NOMO-1 (cell line): ENCODE results near the gene GRIK3.
"Not testable (repeated sequence)": the region's sequence is repeated elsewhere in the genome, so short reads cannot be mapped to it uniquely, and the experiment has no call there.

ENCODE experiments used
- DNase-seq, 2 experiments: peaks; one replicate each; lab custom pipeline; 2025; ENCODE audit not compliant: unreplicated experiment in 2 of 2; lab: John Stamatoyannopoulos, UW

GRIK3 gene

DNA sequence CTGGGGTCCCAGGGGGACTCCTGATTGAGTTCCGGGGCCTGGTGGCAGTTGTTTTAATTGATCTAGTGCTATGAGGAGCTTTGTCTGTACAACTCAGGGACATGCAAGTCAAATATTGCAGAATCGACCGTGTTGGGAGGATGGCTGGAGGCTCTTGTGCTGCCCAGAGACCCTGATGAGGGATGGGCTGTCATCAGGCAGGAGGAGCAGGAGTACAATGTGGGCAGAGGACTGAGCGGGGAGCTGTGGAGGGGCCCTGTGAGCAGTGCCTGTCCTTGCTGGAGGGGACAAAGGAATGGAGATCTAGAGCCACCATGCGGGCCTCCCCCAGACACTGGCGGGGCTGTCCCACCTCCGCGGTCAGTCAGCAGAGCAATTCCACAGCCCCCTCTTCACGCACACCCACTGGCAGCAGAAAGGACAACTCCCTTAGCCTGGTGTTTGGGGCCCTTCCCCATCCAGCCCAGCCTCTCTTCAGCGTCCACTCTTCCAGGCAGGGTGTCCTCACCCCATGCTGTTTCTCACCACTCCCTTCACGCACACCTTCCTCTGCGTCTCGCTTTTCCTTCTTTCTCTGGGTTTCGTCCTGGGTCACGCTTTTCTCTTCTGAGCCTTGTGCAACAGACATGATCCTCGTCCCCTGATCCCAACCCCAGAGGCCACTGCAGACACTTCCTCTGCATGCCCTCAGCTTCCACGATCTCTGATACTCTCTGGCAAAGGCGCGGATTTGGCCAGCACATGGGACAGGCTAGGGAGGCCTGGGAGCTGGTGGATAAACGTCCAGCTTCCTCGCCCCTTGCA, 122.6 kb downstream of the GRIK3 start:
- DNase-seq, result no peak

DNA sequence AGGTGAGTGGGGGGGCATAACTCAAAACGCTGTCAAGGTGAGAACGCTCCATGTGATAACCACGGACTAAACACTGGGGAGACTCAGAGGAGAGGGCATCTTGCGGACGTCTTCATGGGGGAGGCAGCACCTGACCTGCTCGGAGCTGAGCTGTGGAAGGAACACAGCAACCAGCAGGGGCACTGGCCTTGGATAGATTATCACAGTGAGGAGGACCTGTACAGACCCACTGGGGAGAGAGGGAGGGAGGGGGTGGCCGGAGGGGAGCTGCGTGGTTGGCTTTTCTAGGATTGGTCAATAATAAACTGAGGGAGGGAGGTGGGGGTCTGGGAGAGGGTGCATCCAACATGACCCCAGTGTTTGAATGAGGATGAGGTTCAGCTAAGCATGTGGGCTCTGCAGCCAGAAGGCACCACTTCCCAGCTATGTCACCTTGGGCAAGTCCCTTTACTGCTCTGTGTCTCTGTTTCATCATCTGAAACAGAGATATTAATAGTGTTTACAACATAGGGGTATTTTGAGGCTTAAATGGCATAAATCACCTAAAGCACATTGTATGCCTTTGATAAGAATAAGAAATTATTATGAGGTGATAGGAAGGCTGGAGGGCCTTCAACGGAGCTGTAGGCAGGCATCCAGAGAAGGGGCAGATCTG, 123.3 kb downstream of the GRIK3 start:
- DNase-seq, result no peak

DNA sequence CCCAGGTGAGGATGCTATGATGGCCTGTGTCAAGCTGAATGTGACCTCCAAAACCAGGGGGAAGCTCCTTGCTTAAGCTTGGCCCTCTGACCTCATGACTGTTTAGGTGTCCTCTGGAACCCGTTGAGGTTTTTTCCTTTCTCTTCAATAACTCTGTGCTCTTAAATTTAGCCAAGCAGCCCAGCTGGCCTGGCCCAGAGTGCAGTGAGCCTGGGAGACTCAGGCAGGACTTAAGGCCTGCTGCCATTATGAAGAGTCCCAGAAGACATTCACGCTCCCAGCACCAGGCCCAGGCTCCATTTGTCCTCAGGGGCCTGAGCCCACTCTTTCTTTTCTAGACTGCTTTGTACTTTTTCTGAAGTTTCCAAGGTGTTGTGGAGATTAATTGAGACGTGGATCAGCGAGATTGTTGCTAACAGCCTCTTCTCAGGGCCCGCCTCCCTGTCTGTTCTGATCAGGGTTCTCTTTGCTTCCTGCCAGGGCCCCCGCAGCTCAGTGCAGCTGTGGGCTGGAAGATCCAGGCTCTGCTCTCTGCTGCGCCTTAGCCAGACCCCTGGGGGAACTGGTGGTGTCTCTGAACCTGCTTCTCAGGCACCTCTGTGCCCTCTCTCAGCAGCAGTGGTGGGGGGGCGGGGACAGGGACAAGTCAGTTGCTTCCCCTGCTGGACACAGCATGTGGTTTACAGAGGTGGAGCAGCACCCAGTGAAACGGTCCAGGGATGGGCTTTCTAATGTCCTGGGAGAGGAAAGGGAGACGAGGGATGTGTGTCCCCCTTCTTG, 124.2 kb downstream of the GRIK3 start:
- DNase-seq, result no peak

DNA sequence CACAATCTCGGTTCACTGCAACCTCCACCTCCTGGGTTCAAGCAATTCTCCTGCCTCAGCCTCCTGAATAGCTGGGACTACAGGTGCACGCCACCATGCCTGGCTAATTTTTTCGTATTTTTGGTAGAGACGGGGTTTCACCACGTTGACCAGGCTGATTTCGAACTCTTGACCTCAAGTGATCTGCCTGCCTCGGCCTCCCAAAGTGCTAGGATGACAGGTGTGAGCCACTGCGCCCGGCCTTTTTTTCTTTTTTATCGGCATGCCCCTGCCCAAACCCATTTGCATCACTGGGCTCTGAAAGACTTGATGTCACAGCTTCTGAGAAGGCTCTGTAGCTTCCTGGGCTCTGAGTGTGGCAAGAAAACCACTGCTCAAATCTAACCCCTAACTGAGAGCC, 125.0 kb downstream of the GRIK3 start:
- not testable (repeated sequence) for DNase-seq

DNA sequence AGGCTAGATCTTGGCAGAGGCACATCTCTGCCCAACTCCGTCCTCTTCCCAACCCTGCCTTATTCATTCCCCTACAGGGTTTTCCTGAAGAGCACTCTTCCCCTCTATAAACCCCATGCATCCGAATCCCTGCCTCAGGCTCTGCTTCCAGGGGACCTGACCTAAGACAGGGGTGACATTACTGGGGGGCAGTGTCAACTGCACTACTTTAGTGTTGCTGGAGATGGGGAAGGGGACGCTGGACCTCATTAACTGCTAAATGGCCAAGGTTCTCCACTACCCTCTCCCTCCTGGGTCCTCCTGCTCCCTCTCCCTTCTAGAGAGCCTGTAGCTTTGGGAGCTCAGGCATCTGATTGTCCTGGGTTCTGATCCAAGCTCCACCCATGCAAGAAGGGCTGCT, 126.2 kb downstream of the GRIK3 start:
- DNase-seq, result no peak

DNA sequence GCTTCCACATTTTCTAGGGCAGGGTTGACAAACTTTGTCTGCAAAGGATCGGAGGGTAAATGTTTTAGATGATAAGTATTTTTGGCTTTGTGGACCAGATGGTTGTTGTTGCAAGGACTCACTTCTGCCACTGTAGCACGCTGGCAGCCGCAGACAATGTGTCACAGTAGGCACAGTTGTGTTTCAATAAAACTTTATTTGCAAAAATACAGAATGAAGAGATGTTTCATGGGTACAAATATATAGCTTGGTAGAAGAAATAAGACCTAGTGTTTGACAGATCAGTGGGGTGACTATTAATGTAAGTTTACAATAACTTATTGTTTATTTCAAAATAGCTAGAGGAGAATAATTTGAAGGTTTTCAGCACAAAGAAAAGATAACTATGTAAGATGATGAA, 127.8 kb downstream of the GRIK3 start:
- no peak for DNase-seq

DNA sequence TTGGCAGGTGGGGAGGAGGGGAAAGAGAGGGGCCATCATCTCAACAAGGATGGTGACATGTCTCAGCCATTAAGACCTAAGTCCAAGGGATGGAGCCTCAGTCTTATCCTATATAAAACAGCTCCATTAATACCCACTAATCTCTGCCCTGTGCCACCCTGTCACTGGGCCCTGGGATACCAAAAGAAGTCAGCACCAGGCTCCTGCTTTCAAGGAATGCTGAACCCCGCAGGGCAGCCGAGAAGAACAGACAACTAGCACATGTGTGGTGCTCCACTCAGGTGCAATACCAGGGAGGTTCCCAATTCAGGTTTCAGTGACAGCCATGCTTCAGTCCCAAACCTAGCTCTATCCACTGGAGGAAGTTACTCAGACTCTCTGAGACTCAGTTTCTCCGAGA, 128.4 kb downstream of the GRIK3 start:
- DNase-seq, result no peak

DNA sequence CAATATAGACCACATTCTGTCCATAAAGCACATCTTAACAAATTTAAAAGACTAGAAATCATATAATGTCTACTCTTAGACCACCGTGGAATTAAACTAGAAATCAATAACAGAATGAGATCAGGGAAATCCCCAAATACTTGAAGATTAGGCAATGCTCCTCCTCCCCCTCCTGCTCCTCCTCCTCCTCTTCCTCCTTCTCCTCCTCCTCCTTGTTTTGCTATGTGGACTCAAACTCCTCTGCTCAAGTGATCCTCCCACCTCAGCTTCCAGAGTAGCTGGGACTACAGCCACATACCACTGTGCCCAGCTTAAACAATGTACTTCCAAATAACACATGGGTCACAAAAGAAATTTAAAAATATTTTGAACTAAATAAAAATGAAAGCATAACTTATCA, 134.2 kb downstream of the GRIK3 start:
- no peak for DNase-seq

DNA sequence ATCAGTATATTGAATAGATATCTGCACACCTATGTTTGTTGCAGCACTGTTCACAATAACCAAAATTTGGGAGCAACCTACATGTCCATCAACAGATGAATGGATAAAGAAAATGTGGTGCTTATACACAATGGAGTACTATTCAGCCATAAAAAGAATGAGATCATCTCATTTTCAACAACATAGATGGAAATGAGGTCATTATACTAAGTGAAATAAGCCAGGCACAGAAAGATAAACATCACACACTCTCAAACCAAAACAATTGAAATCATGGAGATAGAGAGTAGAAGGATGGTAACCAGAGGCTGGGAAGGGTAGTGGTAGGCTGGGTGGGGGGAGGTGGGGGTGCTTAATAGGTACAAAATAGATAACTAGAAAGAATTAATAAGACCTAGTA, 136.5 kb downstream of the GRIK3 start:
- not testable (repeated sequence) for DNase-seq

DNA sequence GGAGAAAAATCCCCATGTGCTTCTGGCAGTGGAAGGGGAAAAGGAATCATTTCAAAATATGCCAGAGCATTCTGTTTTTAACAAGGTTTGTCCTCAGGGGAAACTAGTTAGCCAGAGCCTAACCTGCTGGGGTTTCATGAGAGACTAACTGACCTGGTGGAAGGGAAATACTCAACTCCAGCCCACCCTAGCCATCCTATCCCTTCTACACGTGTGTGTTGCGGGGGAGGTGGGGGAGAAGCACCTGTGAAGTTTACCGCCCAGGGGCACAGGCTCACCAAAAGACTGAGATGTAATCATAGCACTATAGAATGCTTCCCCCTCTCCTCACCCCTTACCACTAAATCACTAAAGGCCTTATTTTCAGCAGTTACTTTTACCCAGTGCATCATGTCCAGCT, 139.5 kb downstream of the GRIK3 start:
- DNase-seq, result no peak

DNA sequence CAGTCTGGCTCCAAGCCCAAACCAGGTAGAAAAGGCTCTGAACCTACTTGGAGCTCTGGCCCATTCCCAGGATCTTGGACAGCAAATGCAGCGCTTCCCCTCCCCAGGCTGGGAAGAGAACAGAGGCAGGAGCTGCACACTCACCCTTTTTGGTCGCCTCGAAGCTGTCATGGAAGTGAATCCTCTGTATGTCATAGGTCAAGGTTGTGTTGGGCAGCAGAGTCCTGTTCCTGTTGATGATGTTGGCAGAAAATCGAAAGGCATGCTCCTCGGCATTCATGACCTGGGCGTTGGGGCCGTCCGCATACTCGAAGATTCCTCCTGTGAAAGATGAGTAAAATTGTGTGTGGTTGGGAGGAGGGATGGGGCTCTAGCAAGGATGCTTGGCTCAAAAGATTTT, 143.5 kb downstream of the GRIK3 start:
- DNase-seq, result no peak

DNA sequence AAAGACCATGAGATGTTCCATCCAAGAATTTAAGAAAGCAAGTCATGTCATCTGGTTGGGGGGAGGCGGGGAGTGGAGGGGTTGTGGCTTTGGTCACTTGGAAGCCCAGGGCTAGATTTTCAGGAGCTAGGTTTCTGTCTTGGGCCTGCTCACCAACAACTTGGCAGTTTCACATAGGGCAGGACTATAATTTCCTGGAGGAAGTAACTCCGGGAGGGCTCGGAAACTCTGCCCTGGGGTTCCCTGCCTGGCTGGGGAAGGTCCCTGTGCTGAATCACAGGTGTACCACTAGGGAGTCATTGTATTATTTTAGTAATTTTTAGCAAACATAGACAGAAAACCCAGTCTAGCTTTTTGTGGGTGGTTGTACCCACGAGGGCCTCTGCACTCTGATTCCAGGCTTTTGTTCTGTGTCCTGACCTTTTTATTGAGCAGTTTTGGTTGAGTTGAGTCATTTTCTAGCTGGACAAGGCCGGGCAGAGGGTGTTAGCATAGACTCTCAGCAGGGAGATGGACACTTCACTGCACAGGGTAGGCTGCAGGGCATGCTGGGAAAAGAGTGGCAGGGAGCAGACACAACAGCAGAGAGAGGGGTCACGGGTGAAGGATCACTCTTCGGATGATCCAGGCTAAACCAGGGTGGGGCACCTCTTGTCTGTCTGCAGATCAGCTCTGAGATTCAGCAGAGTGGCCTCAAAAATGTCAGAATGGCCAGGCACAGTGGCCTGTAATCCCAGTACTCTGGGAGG, 144.7 kb downstream of the GRIK3 start:
- no peak for DNase-seq

DNA sequence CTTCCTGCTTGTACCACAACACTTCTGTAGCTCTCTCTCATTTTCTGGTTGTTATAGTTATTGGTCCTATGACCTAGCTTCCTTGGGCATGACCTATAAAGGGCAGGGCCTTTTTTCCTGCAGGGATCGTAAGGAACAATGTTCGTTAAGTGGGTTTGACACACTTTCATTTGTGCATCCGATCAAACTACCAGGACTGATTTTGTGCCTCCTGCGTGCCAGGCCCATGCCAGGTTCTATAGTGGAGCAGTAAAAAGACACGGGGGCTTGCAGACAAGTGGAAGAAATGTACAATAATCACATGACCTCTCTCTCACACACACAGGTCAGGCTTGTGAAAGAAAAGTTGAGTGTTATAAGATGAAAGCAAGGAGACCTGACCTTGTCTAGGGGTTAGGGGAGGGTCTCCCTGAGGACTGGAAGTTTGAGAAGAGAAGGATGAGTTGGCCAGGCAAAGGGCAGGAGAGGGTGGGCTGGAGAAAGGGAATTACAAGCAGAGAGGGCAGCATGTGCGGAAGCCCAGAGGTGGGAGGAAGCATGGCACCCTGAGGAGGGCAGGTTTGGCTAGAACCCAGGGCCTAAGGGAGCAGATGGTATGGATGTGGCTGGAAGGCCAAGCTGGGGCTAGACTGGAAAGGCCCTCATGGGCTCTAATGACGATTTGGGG, 145.4 kb downstream of the GRIK3 start:
- no peak for DNase-seq

DNA sequence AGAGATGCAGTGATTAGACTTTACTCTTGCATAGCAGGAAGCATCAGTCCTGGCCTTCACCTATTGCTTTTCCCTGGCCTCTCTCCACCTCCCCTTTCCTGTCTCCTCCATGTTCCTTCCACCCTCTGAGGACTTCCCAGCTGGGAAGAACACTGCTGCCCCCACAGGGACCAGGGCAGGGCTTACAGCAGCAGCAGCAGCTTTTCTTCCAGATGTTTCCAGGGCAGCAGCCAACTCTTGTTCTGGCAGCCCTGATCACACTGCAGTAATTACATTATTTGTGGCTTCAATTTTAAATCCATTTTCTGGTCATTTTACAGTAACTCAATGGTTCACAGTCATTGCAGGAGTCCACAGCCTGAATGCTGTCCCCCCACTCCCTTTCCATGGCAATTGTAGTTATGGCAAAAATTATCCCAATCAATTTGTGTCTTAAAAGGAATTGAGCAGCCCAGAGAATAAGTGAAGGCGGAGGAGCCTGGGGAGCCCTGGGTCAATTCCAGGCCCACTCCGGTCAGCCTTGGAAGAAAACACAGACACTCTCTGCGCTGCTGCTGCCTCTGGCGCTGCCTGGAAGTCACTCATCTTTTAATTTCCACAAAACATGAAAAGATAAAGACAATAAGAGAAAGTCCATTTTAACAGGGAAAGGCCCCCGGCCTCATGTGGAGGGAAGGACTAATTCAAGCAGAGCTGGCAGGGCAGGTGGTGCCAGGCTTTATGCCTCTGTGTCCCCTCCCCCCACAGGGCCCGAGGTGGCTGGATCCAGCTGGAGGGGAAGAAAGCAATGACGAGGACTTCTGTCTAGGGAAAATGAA, 148.6 kb downstream of the GRIK3 start:
- no peak for DNase-seq

DNA sequence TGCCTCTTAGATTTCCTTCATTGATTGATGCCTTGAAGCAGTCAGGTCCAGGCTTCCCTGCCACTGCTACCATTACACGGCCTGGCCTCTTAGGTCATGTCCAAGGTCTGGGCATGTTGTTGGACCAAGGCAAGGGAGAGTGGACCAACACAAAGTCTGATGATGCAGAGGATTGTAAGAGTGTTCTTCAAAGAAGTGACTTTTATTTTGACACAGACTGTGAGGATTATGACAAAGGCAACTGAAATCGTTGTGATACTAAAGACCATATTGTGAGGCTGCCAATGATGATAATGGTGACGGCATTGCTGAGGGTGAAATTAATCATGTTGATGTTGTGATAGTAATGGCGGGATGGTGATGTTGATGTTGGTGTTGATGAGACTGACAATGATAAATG, 149.5 kb downstream of the GRIK3 start:
- DNase-seq, result no peak

DNA sequence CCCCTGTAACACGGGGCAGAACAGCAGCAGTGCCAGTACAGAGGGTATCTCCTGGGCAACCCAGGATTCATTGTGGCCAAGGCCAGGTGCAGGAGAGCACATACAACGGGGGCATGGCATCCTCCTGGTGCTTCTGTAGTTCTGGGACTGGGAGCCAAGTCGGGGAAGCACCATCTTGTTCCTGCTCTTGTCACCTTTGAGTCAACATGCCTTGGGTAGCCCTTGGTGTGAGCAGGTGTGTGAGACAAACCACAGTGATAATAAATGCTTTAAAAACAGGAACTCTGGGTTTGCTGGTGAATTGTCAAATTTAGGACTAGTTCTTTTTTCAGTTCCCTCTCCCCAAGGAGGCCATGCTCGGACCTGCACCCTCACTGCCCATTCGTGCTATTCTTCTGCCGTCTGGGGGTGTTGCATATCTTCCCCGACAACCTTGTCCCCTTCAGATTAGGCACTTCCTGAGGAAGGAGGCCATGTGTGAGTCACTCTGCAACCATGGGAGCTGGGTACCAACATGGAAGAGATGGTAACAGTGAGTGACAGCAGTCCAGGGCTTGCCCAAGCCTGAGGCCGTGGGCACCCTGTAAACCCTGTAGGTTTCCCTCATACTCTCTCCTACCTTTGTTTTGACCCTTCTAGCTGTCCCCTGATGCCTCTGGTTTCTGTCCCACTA, 150.2 kb downstream of the GRIK3 start:
- DNase-seq, result peak in 1 of 2 experiments; percentile 18

DNA sequence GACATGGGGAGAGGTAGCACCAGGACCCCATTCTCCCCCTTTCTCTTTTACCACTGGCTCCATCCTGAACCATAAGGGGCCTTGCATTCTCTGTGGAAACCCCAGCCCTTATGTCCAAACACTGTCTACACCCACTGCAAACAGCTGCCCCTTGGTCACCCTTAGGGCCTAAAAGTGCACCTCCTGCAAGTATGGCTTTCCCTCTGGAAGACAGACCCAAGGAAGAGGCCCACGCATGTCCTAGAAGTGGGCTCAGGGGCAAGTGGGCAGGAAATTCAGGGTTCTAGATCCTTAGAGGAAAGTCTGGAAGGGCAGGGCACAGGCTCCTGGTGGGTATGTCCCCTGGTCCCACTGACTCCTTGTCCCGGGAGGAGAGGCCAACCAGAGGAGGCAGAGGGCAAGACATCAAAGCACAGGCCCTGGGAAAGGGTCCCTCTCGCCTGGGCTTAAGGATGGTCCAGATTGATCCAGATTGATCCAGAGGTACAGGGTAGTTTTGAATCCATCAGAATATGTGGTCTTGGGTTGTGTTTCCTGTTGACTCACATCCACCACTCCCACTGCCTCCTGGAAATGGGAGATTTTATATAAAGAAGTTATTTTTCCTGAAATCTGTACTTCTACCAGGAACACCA, 150.9 kb downstream of the GRIK3 start:
- DNase-seq, result no peak

DNA sequence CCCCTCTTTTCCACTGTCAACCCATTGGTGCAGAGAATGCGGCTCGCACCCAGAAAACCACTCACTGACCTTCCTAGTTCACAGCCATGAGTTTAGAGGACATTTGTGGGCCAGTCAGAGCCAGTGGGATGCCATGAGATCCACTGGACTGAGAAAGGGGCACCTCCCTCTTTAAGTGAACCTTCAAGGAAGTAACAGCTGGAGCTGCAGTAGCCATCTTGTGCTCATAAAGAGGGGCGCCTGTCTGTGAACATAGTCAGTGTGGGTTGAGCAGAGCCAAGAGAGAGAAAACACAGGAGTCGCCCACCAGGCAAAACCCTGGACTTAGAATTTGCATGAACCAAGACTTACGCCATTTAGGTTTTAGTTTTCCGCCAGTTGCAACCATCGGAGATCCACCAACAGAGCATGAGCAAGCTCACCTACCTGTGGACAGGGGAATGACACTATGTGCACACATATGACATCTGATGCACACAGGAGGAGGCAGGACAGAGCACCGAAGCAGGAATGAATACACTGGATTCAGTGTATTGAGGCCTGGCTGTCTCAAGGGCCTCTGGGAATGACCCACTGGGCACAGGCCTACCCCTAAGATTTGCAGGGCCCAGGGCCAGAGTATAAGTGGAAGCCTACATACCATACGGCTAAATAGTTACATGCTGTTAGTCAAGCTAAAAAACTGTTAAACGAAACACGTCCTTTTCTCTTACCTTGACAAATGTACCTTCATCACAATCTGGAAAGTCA, 151.6 kb downstream of the GRIK3 start:
- no peak for DNase-seq
